Activated CD8-positive, alpha-beta memory T cell treated with anti-CD3 and anti-CD28 coated beads, Interleukin-2, amount 10 ng/mL, durations not matched to agents 7 days and 5 days (primary cell): ENCODE results near the gene AGTPBP1. TPM values are rescaled to one million over a fixed set of nuclear protein-coding genes. Genes with fewer than 3 reads are reported as not detected.

Experiments used
- ATAC-seq: fragments of 150-1000 bp; cut with Tn5 transposase; one replicate; pipeline ENCODE4 v1.10.0; 2021; ENCODE audit warnings: moderate library complexity
- CTCF ChIA-PET: fragments of 350-600 bp; sonication (Branson Sonifier 250); formaldehyde crosslinking; loops from one replicate; lab custom pipeline; 2021; ENCODE audit warnings: antibody characterized with exemption; lab: Charles Lee
- DNase-seq: peaks from one replicate; pipeline ENCODE4 v3.0.0-alpha.2; 2020
- H3K27ac Mint-ChIP-seq: one replicate; pipeline ENCODE4 v1.8.0; 2021; ENCODE audit warnings: mild to moderate bottlenecking, mixed read lengths
- H3K27me3 Mint-ChIP-seq: one replicate; pipeline ENCODE4 v1.8.0; 2021; ENCODE audit warnings: mixed read lengths
- H3K36me3 Mint-ChIP-seq: one replicate; pipeline ENCODE4 v1.8.0; 2021; ENCODE audit warnings: mild to moderate bottlenecking, mixed read lengths
- H3K4me1 Mint-ChIP-seq: one replicate; pipeline ENCODE4 v1.8.0; 2021; ENCODE audit warnings: mixed read lengths
- H3K4me3 Mint-ChIP-seq: one replicate; pipeline ENCODE4 v1.8.0; 2021; ENCODE audit warnings: mild to moderate bottlenecking, moderate library complexity, mixed read lengths
- H3K9me3 Mint-ChIP-seq: one replicate; pipeline ENCODE4 v1.8.0; 2022; ENCODE audit warnings: low read depth, mixed read lengths
- total RNA-seq, 2 experiments: library from RNA; stranded (reverse); gene quantifications; one replicate each; pipeline ENCODE4 v1.2.3, GENCODE V29; 2021

AGTPBP1 gene
- total RNA-seq, 2 experiments from 2014 or later = 22.9 to 30.8 TPM

DNA sequence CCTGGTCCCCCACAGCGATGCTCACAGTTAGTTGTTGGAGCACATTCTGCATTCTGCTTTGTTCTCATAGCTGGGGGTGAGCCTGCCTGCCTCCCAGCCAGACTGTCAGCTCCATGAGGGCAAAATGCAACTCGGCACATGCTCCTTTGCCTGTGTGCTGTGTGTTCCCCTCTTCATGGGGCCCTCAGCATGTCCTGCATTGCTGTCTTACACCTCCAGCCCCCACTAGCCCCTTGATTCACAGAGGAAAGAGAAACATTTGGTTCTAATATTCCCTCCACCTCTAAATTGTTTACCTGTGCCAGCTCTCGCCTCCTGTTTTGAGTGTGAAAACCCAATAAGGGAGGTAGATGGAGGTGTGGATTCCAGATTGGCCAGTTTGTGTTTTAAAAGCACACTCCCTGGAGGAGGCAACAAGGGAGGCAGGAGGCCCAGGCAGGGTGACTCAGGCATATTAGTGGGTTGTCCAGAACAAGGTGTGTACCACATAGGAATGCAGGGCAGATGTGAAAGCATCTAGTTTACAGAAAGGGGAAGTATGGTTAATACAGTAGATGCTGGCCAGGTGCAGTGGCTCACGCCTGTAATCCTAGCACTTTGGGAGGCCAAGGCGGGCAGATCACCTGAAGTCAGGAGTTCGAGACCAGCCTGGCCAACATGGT is 224.6 kb downstream of the AGTPBP1 start:
- ATAC-seq (no peak), DNase-seq (no peak)
- no peaks in the 10 kb centered on the region for H3K4me1 Mint-ChIP-seq
- no peak overlapping the region for H3K4me3 Mint-ChIP-seq
- H3K27ac Mint-ChIP-seq = no peak overlapping the region
- no peaks in the 10 kb centered on the region for H3K9me3 Mint-ChIP-seq
- CTCF ChIA-PET = no interaction called here
- no peaks in the 10 kb centered on the region for H3K36me3 Mint-ChIP-seq
- H3K27me3 Mint-ChIP-seq = peaks cover 16% of the 10 kb centered on the region

DNA sequence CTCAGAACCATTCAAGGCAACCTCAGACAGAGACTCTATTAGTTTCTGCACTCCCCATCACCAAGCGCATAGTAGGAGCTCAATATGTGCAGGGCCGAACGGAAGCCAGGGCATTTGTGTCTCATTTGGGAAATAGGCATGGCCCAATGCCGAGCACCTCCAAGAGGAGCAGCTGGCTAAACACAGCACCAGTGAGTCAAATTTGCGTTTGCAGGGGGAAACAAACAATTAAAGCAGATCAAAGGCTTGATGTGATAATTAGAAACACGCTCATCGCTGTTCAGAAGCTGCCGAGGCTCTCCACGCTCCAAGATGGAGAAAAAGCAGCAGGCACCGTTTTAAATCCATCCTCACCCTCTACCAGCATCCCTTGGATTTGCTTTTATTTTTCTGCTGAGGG is 225.3 kb downstream of the AGTPBP1 start:
- no peaks in the 10 kb centered on the region for H3K9me3 Mint-ChIP-seq
- H3K27me3 Mint-ChIP-seq = peaks cover 10% of the 10 kb centered on the region
- H3K27ac Mint-ChIP-seq = no peak overlapping the region
- DNase-seq = no peak
- no peaks in the 10 kb centered on the region for H3K36me3 Mint-ChIP-seq
- ATAC-seq = no peak
- no peak overlapping the region for H3K4me3 Mint-ChIP-seq
- no peaks in the 10 kb centered on the region for H3K4me1 Mint-ChIP-seq
- CTCF ChIA-PET = no interaction called here

DNA sequence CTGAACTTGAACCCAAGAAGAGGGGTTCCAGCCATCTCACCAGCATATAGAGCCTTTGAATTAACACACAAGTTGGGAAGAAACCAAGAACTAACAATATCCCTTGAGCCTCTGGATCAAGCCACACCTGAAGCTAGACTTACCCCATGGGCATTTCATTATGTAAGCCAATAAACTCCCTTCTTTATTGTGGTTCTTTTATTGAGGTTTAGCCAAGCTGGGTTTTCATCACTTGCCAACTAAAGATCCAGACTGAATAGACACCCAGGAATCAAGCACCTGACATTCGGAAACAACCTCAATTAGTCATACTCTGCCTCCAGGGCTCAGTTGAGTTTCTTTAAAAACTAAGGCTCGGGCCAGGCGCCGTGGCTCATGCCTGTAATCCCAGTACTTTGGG is 226.7 kb downstream of the AGTPBP1 start:
- H3K27me3 Mint-ChIP-seq = peaks cover 2% of the 10 kb centered on the region
- H3K9me3 Mint-ChIP-seq = no peaks in the 10 kb centered on the region
- H3K36me3 Mint-ChIP-seq = no peaks in the 10 kb centered on the region
- no peaks in the 10 kb centered on the region for H3K4me1 Mint-ChIP-seq
- ATAC-seq = no peak
- no peak for DNase-seq
- no peak overlapping the region for H3K27ac Mint-ChIP-seq
- CTCF ChIA-PET = no interaction called here
- no peak overlapping the region for H3K4me3 Mint-ChIP-seq

DNA sequence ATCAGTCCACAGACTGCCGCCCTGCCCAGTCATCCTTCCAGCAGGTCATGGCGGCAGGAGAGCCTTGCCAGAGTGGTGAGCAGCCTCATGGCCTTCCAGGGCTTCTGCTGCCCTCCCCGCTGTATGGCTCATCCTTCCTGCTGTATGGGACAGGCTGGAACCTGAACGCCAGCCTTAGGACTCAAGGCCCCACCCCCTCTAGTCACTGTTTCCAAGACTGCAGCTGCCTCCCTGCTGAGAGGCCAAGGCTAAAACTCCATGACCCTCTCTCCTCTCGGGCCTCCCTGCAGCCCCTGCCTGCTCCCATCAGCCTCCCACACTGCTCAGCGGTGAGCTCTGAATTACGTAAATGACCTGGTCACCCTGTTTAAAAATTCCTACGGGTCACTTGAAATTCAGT is 227.5 kb downstream of the AGTPBP1 start:
- Mint-ChIP-seq H3K9me3 (no peaks in the 10 kb centered on the region), H3K27me3 (peaks cover 2% of the 10 kb centered on the region), H3K4me1 (no peaks in the 10 kb centered on the region), H3K4me3 (no peak overlapping the region), H3K27ac (no peak overlapping the region), H3K36me3 (no peaks in the 10 kb centered on the region)
- no peak for DNase-seq
- CTCF ChIA-PET = no interaction called here
- ATAC-seq = no peak

DNA sequence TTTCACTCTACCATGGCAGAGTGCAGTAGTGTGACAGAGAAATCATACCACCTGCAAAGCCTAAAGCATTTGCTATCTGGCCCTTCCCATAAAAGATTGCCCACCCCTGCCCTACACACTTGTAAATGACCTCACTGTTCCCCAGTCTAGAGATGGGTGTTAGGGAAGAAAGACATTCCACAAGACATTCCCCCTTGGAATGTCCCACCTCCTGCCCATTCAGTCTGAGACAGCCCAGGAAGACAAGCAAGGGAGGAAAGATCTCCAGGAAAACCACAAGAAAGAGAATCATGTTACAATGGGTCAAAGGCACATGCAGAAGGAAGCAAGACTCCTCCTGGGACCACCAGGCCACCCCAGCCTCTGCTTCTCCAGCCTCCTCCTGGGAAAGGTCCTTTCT is 230.0 kb downstream of the AGTPBP1 start:
- H3K4me1 Mint-ChIP-seq = no peaks in the 10 kb centered on the region
- no peaks in the 10 kb centered on the region for H3K9me3 Mint-ChIP-seq
- H3K4me3 Mint-ChIP-seq = no peak overlapping the region
- no peak overlapping the region for H3K27ac Mint-ChIP-seq
- no peak for ATAC-seq
- no peaks in the 10 kb centered on the region for H3K36me3 Mint-ChIP-seq
- no peak for DNase-seq
- H3K27me3 Mint-ChIP-seq = peaks cover 5% of the 10 kb centered on the region
- CTCF ChIA-PET = no interaction called here

DNA sequence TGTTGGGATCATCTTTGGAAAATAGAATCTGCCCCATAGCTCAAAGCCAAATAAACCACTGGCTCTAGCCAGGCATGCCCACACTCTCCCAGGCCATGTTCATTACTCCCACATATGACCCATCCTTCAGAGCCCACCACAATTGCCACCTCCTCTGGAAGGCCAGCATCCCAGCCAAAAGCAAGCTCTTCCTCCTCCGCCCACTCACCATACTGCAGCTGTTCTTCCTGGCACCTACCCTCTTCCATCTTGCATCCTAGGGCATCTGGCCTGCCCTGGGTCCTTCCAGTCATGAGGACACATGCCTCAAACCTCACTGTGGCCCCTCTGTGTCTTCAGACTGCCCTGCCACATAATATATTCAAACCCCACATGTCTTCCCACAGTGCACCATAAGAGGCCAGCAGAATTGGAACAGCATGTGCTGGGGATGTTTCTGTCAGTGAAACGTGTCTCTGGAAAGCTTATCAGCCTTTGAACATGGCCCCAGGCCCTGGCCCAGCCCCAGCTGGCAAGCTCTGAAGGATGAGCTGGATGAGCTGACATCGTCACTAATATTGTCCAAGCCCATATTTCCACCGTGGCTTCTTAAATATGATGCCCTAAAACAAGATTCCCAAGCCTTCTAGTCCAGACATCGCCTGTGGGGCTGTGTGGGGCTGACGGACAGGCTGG is 230.8 kb downstream of the AGTPBP1 start:
- no peaks in the 10 kb centered on the region for H3K4me1 Mint-ChIP-seq
- no peak overlapping the region for H3K4me3 Mint-ChIP-seq
- ATAC-seq = no peak
- no peaks in the 10 kb centered on the region for H3K36me3 Mint-ChIP-seq
- CTCF ChIA-PET = no interaction called here
- H3K9me3 Mint-ChIP-seq = no peaks in the 10 kb centered on the region
- H3K27ac Mint-ChIP-seq = no peak overlapping the region
- no peak for DNase-seq
- peaks cover 5% of the 10 kb centered on the region for H3K27me3 Mint-ChIP-seq

DNA sequence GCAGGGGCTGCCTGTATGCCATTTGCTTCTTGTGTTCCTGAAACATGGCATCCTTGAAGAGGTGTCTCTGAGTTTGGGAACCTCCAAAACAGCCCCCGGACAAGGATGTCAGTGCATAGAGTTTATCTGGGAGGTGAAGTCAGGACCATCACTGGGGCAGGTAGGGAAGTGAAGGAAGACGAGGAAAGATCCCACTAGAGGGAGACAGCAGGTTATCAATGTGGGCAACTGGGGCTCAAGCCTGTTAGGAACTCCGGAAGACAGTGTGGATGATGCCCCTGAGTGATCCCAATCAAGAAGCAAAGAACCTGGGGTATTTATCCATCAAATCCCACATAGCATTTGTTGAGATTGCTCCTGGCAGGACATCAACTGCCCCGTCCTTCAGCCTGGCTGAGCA is 233.1 kb downstream of the AGTPBP1 start:
- Mint-ChIP-seq H3K27me3 (peaks cover 5% of the 10 kb centered on the region), H3K36me3 (no peaks in the 10 kb centered on the region), H3K4me3 (no peak overlapping the region), H3K9me3 (no peaks in the 10 kb centered on the region), H3K4me1 (no peaks in the 10 kb centered on the region), H3K27ac (no peak overlapping the region)
- CTCF ChIA-PET = no interaction called here
- ATAC-seq (no peak), DNase-seq (no peak)

DNA sequence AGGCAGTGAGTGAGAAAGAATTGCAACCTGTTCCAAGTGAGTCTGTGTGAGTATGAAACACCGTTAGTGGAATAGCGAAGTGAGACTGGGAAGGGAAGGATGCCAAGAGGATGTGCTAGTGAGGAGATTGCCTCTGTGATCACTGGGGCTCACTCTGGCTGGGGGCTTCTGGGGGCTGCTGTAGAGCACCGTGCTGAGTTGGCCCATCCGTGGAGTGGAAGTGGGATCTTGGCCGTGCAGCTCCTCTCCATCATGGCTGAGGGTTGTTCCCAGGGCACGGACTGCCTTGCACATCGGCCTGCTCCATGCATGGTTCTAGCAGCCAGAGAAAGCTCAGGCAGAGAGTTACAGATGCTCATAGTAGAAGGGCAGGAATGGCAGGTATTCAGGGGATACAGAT is 236.1 kb downstream of the AGTPBP1 start:
- ATAC-seq (no peak), DNase-seq (no peak)
- no peaks in the 10 kb centered on the region for H3K9me3 Mint-ChIP-seq
- peaks cover 8% of the 10 kb centered on the region for H3K4me1 Mint-ChIP-seq
- peaks cover 16% of the 10 kb centered on the region for H3K27me3 Mint-ChIP-seq
- H3K27ac Mint-ChIP-seq = no peak overlapping the region
- H3K36me3 Mint-ChIP-seq = no peaks in the 10 kb centered on the region
- CTCF ChIA-PET = no interaction called here
- H3K4me3 Mint-ChIP-seq = no peak overlapping the region

DNA sequence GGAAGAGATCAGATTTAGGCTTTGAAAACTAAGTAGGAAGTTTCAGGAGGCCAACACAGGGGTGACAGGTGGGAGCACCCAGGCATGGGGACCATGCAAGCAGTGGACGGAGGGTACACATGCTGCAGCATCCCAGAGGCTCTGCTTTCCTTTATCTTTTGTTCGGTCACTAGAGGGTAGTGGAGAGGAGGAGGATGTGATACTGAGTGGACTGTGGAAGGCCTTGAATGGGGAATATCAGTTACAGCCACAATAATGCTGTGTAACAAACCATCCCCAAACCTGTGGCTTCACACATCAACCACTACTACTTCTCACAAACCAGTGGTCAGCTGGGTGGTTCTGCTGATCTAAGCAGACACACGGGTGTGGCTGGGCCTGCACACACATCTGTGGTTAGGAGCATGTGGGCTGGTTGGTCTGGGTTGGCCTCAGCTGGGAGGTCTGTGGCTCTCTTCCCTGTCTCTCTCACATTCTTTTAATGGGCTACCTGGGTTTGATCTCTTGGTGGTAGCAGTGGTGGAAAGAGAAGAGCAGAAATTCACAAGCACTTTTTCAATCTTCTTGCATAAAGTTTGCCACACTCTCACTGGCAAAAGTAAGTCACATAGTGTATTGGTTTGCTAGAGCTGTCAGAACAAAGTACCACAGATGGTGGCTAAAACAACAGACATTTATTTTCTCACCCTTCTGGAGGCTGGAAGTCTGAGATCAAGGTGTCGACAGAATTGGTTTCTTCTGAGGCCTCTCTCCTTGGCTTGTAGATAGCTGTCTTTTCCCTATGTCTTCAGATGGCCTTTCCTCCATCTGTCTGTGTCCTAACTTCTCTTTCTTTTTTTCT is 238.7 kb downstream of the AGTPBP1 start:
- no peak overlapping the region for H3K4me3 Mint-ChIP-seq
- peaks cover 8% of the 10 kb centered on the region for H3K4me1 Mint-ChIP-seq
- H3K36me3 Mint-ChIP-seq = no peaks in the 10 kb centered on the region
- peaks cover 25% of the 10 kb centered on the region for H3K27me3 Mint-ChIP-seq
- no peak overlapping the region for H3K27ac Mint-ChIP-seq
- DNase-seq = no peak
- ATAC-seq = no peak
- CTCF ChIA-PET = no interaction called here
- peaks cover 2% of the 10 kb centered on the region for H3K9me3 Mint-ChIP-seq

DNA sequence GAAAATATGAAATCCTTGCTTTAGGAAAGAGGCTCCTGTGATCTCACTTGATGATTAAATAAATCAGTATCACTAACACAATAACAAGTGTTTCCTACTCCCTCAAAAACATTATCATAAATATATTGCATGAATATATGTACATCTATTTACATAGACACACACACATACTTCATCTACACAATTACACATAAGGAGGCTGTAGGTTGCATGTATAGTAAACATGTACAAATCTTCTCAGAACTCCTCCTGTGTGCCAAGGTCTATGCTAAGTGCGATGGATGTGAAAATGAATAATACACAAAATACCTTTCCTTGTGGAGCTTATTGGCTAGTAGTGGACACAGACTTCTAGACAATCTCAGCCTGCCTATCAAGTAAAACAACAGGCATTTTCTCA is 239.9 kb downstream of the AGTPBP1 start:
- DNase-seq = no peak
- Mint-ChIP-seq H3K4me1 (peaks cover 8% of the 10 kb centered on the region), H3K9me3 (peaks cover 2% of the 10 kb centered on the region), H3K4me3 (no peak overlapping the region), H3K27ac (no peak overlapping the region), H3K36me3 (peaks cover under 1% of the 10 kb centered on the region), H3K27me3 (peaks cover 28% of the 10 kb centered on the region)
- CTCF ChIA-PET = no interaction called here
- no peak for ATAC-seq

DNA sequence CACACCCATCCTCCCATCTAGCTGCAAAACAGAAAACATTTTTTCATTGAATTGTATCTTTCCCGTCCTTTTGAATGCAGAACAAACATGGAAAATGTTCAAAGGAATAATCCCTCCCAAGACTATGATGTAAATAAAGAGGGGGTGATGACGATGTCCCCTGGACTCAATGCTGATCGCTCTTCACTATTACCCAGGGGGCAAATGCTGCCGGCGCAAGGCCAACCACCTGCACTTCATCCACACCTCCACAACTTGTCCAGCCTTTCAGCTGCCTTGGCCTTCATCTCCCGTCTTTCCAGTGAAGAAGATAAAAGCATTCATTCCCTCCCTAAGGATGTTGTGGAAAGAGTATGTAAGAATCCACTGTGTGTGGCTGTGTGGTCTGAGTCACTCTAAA is 240.3 kb downstream of the AGTPBP1 start:
- H3K4me3 Mint-ChIP-seq = no peak overlapping the region
- no peak for DNase-seq
- peaks cover 29% of the 10 kb centered on the region for H3K27me3 Mint-ChIP-seq
- CTCF ChIA-PET = no interaction called here
- H3K4me1 Mint-ChIP-seq = peaks cover 8% of the 10 kb centered on the region
- peaks cover 2% of the 10 kb centered on the region for H3K36me3 Mint-ChIP-seq
- H3K27ac Mint-ChIP-seq = no peak overlapping the region
- H3K9me3 Mint-ChIP-seq = peaks cover 2% of the 10 kb centered on the region
- no peak for ATAC-seq
